ENCODE data around the gene ESRRG.

ESRRG gene

DNA sequence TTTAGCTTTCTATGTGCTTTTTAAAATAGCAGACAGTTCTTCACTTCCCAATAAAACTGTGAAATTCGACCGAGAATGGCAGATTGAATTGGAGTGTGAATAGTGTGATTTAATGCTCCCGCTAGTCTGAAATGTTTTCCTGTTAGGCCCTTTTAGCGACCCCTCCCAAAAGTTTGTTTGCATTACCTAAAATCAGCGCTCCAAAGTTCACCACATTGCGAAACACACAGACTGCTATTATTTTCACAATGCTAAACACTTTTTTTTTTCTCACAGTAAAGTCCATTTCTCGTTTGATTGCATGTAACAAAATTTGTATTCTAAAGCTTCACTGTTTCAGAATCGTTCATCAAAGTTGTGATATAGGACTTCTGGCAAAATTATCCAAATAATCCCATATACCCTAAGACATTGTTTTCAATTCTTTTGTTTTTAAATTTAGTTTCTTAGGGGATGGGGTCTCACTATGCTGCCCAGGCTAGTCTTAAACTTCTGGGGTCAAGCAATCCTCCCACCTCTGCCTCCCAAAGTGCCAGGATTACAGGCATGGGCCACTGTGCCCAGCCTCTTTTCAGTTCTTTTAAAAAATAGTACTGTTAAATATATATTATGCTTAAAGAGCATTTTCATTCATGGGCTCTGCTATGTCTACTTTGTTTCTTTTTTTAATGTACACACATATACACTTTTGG is 223.5 kb downstream of the ESRRG start:
- Histone ChIP-seq H3K4me3 (ENCODE audit: insufficient read depth, low read depth, low read length, poor library complexity, severe bottlenecking) (no peak overlapping the region), H3K36me3 (ENCODE audit: control insufficient read depth, insufficient read depth, low read length) (no peaks in the 10 kb centered on the region)

DNA sequence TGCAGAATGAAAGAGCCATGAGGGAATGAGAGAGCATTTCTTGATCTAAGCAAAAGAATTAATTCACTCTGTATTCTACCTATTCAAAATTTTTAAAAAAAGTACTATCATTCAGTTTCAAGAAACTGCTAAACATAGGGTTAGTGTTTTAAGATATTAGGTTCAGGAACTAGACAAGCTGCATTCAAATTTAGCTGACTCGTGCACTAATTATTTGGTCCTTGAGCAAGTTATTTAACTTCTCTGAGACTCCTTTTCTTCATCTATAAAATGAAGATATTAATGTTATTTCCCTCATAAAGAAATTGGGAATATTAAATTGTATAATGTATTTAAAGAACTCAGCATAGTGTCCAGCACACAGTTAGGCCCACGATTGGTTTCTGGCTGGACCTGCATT is 225.0 kb downstream of the ESRRG start:
- Histone ChIP-seq H3K4me1 (ENCODE audit: control insufficient read depth, insufficient read depth, low read length, poor library complexity, severe bottlenecking) (no peaks in the 10 kb centered on the region), H3K4me3 (ENCODE audit: insufficient read depth, low read depth, low read length, poor library complexity, severe bottlenecking) (no peak overlapping the region), H3K9me3 (ENCODE audit: control insufficient read depth, low read length) (no peaks in the 10 kb centered on the region), H3K36me3 (ENCODE audit: control insufficient read depth, insufficient read depth, low read length) (no peaks in the 10 kb centered on the region), H3K27ac (ENCODE audit: insufficient read depth, low read length, poor library complexity, severe bottlenecking) (no peak overlapping the region), H3K27me3 (replicated peaks; ENCODE audit: control insufficient read depth, insufficient read depth, low read length, poor library complexity, severe bottlenecking) (no peaks in the 10 kb centered on the region)
- no peak for DNase-seq

More for the DNA sequence above, 223.5 kb downstream of the ESRRG start:
- no peak for DNase-seq
- Histone ChIP-seq H3K27ac (ENCODE audit: insufficient read depth, low read length, poor library complexity, severe bottlenecking) (no peak overlapping the region), H3K4me1 (ENCODE audit: control insufficient read depth, insufficient read depth, low read length, poor library complexity, severe bottlenecking) (no peaks in the 10 kb centered on the region), H3K27me3 (replicated peaks; ENCODE audit: control insufficient read depth, insufficient read depth, low read length, poor library complexity, severe bottlenecking) (no peaks in the 10 kb centered on the region), H3K9me3 (ENCODE audit: control insufficient read depth, low read length) (no peaks in the 10 kb centered on the region)

DNA sequence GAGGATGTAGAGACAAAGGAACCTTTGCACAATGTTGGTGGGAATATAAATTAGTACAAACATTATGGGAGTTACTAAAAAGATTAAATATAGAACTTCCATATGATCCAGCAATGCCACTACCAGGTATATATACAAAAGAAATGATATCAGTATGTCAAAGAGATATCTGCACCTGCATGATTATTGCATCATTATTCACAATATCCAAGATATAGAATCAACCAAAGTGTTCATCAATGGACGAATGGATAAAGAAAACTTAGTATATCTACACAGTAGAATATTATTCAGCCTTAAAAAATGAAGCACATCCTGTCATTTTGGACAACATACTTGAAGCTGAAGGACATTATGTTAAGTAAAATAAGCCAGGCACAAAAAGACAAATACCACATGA is 238.2 kb downstream of the ESRRG start:
- Histone ChIP-seq H3K36me3 (ENCODE audit: control insufficient read depth, insufficient read depth, low read length) (no peaks in the 10 kb centered on the region), H3K4me1 (ENCODE audit: control insufficient read depth, insufficient read depth, low read length, poor library complexity, severe bottlenecking) (no peaks in the 10 kb centered on the region), H3K27me3 (replicated peaks; ENCODE audit: control insufficient read depth, insufficient read depth, low read length, poor library complexity, severe bottlenecking) (no peaks in the 10 kb centered on the region), H3K27ac (ENCODE audit: insufficient read depth, low read length, poor library complexity, severe bottlenecking) (no peak overlapping the region), H3K4me3 (ENCODE audit: insufficient read depth, low read depth, low read length, poor library complexity, severe bottlenecking) (no peak overlapping the region), H3K9me3 (ENCODE audit: control insufficient read depth, low read length) (no peaks in the 10 kb centered on the region)
- DNase-seq, result no peak

DNA sequence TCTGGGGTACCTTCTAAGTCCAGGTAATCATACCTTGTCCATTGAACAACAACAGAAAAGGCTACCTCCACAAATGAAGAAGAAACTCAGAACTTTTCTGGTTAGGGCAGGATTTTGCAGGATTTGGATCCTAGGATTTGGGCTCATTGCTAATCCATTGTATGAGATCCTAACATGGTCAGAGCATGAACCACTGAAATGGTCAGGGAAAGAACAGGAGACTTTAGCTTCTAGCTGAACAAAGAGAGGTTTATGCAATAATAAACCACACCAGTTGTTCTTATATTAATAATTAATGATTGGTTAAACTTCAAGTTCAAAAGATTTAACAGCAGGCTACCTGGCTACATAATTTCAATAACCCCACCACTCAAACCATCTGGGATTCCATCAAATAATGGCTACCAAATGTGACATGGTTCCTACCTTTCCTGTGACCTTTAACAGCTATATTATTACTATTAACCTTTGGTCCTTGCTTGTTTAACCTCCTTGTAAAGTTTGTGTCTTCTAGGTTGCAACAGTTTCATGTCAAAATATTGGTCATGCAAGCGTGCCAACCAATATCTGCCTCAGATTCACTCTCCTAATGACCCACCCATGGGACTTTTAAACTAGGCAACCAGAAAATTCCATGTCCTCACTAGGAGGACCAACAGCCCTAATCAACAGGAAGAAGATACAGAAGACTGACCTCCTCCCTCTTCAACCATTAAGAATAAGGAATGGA is 239.4 kb downstream of the ESRRG start:
- no peak overlapping the region for H3K27ac ChIP-seq (ENCODE audit: insufficient read depth, low read length, poor library complexity, severe bottlenecking)
- H3K4me3 ChIP-seq (ENCODE audit: insufficient read depth, low read depth, low read length, poor library complexity, severe bottlenecking), result no peak overlapping the region
- H3K36me3 ChIP-seq (ENCODE audit: control insufficient read depth, insufficient read depth, low read length), result no peaks in the 10 kb centered on the region
- peaks cover 3% of the 10 kb centered on the region for H3K9me3 ChIP-seq (ENCODE audit: control insufficient read depth, low read length)
- H3K4me1 ChIP-seq (ENCODE audit: control insufficient read depth, insufficient read depth, low read length, poor library complexity, severe bottlenecking), result no peaks in the 10 kb centered on the region
- no peak for DNase-seq
- H3K27me3 ChIP-seq (replicated peaks; ENCODE audit: control insufficient read depth, insufficient read depth, low read length, poor library complexity, severe bottlenecking), result no peaks in the 10 kb centered on the region

DNA sequence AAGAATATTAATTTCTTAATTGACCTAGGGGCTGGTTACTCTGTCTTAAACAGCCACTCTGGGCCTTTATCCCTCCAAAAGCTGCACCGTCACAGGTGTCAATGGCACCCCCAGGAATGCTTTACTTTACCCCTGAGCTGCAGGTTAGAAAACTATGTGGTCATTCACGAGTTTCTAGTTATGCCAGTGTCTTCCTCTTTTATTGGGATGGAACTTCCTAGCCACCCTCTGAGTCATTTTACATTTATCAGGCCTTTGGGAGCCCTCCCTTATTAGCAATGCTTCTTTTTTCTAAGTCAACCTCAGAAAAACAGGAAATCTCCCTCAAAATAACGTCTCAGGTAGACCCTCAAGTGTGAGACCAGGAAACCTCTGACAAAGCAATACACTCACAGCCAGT is 240.6 kb downstream of the ESRRG start:
- Histone ChIP-seq H3K4me3 (ENCODE audit: insufficient read depth, low read depth, low read length, poor library complexity, severe bottlenecking) (no peak overlapping the region), H3K27ac (ENCODE audit: insufficient read depth, low read length, poor library complexity, severe bottlenecking) (no peak overlapping the region), H3K36me3 (ENCODE audit: control insufficient read depth, insufficient read depth, low read length) (no peaks in the 10 kb centered on the region), H3K9me3 (ENCODE audit: control insufficient read depth, low read length) (peaks cover 5% of the 10 kb centered on the region), H3K4me1 (ENCODE audit: control insufficient read depth, insufficient read depth, low read length, poor library complexity, severe bottlenecking) (no peaks in the 10 kb centered on the region), H3K27me3 (replicated peaks; ENCODE audit: control insufficient read depth, insufficient read depth, low read length, poor library complexity, severe bottlenecking) (no peaks in the 10 kb centered on the region)
- no peak for DNase-seq

DNA sequence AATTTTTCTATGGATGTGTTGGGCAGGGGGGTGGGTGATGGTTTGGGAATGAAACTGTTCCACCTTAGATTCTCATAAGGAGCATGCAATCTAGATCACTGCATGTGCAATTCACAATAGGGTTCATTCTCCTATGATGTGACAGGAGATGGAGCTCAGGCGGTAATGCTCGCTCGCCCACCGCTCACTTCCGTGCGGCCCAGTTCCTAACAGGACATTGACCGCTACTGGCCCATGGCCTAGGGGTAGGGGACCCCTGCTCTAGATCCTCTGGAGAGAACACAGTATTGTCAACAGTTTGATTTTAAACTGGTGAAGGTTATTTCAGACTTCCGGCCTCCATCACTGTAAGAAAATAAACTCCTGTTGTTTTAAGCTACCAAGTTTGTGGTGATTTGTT is 245.0 kb downstream of the ESRRG start:
- Histone ChIP-seq H3K4me3 (ENCODE audit: insufficient read depth, low read depth, low read length, poor library complexity, severe bottlenecking) (no peak overlapping the region), H3K9me3 (ENCODE audit: control insufficient read depth, low read length) (peaks cover 5% of the 10 kb centered on the region), H3K27me3 (replicated peaks; ENCODE audit: control insufficient read depth, insufficient read depth, low read length, poor library complexity, severe bottlenecking) (no peaks in the 10 kb centered on the region), H3K27ac (ENCODE audit: insufficient read depth, low read length, poor library complexity, severe bottlenecking) (no peak overlapping the region), H3K4me1 (ENCODE audit: control insufficient read depth, insufficient read depth, low read length, poor library complexity, severe bottlenecking) (no peaks in the 10 kb centered on the region), H3K36me3 (ENCODE audit: control insufficient read depth, insufficient read depth, low read length) (no peaks in the 10 kb centered on the region)
- no peak for DNase-seq

DNA sequence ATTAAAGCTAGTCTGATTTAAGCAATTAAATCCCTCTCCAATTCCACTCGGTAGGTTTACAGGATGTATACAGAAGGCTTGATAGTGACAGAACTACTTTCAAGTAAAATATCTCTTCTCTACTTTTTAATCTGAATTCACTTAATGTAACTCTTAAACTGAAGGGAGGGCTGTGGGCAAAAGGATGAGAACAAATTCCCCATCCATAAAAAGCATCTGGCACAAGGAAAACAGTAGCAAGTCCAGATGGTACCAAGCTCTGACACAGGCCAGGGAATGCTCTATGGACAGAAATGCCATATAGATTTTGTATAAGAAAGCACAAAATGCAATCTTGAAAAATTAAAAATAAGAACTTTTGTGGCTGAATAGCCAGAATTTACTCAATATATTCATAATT is 246.9 kb downstream of the ESRRG start:
- no peak overlapping the region for H3K4me3 ChIP-seq (ENCODE audit: insufficient read depth, low read depth, low read length, poor library complexity, severe bottlenecking)
- no peaks in the 10 kb centered on the region for H3K27me3 ChIP-seq (replicated peaks; ENCODE audit: control insufficient read depth, insufficient read depth, low read length, poor library complexity, severe bottlenecking)
- no peaks in the 10 kb centered on the region for H3K4me1 ChIP-seq (ENCODE audit: control insufficient read depth, insufficient read depth, low read length, poor library complexity, severe bottlenecking)
- no peak for DNase-seq
- peaks cover 5% of the 10 kb centered on the region for H3K9me3 ChIP-seq (ENCODE audit: control insufficient read depth, low read length)
- H3K36me3 ChIP-seq (ENCODE audit: control insufficient read depth, insufficient read depth, low read length), result no peaks in the 10 kb centered on the region
- H3K27ac ChIP-seq (ENCODE audit: insufficient read depth, low read length, poor library complexity, severe bottlenecking), result no peak overlapping the region

DNA sequence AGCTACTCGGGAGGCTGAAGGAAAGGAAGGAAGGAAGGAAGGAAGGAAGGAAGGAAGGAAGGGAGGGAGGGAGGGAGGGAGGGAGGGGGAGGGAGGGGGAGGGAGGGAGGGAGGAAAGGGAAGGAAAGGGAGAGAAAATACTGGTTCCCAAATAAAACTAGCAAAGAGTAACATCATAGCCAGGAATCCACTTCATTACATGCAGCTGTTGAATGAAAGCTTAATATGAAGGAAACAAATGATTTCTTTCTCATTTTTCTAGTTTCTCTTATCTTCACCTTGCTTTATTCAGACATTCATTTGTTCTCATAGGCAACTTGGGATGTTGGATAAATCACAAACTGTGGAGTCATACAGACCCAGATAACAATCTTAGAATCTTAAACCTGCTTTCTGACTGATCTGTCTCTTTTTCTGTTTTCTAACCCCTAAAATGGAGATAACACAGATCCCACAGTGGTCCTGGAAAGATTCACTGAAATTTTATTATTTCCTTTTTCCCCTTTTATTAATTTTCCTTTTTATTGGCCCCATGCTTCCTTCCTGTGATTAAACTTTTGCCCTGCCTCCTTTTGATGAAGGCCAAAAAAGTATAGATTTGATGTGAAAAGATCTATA is 247.5 kb downstream of the ESRRG start:
- Histone ChIP-seq H3K4me3 (ENCODE audit: insufficient read depth, low read depth, low read length, poor library complexity, severe bottlenecking) (no peak overlapping the region), H3K27ac (ENCODE audit: insufficient read depth, low read length, poor library complexity, severe bottlenecking) (no peak overlapping the region), H3K36me3 (ENCODE audit: control insufficient read depth, insufficient read depth, low read length) (no peaks in the 10 kb centered on the region), H3K4me1 (ENCODE audit: control insufficient read depth, insufficient read depth, low read length, poor library complexity, severe bottlenecking) (no peaks in the 10 kb centered on the region), H3K9me3 (ENCODE audit: control insufficient read depth, low read length) (peaks cover 5% of the 10 kb centered on the region), H3K27me3 (replicated peaks; ENCODE audit: control insufficient read depth, insufficient read depth, low read length, poor library complexity, severe bottlenecking) (no peaks in the 10 kb centered on the region)
- DNase-seq, result no peak

DNA sequence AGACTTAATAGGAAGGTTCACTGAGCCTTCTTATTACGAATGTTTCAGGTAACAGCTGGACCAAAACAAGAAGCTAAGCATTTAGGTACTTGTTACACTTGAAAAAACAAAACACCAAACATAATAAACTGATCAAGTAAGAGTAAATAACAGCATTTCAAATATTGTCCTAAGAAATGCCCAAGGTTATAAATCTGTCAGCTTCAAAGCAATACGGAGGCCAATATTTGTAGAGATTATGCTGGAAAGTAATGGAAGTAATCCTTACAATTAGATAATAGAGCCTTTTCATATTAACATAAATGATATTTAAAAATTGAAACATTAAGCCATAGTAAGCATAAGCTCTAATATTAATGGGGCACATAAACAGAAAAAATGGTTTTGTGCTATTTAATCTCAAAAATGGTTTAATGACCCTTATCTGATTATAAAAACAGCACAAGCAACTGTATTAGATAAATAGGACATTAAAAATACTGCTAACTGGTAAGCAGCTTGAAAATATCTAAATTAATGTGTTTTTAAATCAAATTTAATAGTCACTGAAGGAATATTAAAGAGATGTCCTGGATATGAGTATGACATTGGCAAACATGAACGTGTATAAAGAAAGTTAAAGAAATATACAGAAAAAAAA is 256.9 kb downstream of the ESRRG start:
- no peak for DNase-seq
- no peaks in the 10 kb centered on the region for H3K36me3 ChIP-seq (ENCODE audit: control insufficient read depth, insufficient read depth, low read length)
- H3K4me1 ChIP-seq (ENCODE audit: control insufficient read depth, insufficient read depth, low read length, poor library complexity, severe bottlenecking), result no peaks in the 10 kb centered on the region
- no peaks in the 10 kb centered on the region for H3K27me3 ChIP-seq (replicated peaks; ENCODE audit: control insufficient read depth, insufficient read depth, low read length, poor library complexity, severe bottlenecking)
- H3K9me3 ChIP-seq (ENCODE audit: control insufficient read depth, low read length), result no peaks in the 10 kb centered on the region
- H3K4me3 ChIP-seq (ENCODE audit: insufficient read depth, low read depth, low read length, poor library complexity, severe bottlenecking), result no peak overlapping the region
- no peak overlapping the region for H3K27ac ChIP-seq (ENCODE audit: insufficient read depth, low read length, poor library complexity, severe bottlenecking)

DNA sequence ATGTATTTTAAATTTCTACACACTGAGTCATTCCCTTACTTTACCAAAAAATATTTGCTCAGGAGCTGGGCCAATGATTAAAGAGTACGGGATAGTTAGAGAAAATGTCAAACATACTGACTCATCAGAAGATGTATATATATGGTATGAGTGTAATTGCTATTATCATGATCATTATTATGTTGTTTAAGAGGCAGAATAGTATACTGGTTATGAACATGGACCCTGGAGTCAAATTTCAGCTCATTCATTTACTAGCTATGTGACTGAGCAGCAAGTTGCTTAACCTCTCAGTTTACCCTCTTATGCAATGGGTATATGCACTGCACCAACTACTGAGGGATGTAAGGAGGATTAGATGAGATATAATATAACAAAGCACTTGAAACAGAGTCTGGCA is 258.7 kb downstream of the ESRRG start:
- Histone ChIP-seq H3K4me1 (ENCODE audit: control insufficient read depth, insufficient read depth, low read length, poor library complexity, severe bottlenecking) (no peaks in the 10 kb centered on the region), H3K9me3 (ENCODE audit: control insufficient read depth, low read length) (no peaks in the 10 kb centered on the region), H3K36me3 (ENCODE audit: control insufficient read depth, insufficient read depth, low read length) (no peaks in the 10 kb centered on the region), H3K27ac (ENCODE audit: insufficient read depth, low read length, poor library complexity, severe bottlenecking) (no peak overlapping the region), H3K27me3 (replicated peaks; ENCODE audit: control insufficient read depth, insufficient read depth, low read length, poor library complexity, severe bottlenecking) (no peaks in the 10 kb centered on the region), H3K4me3 (ENCODE audit: insufficient read depth, low read depth, low read length, poor library complexity, severe bottlenecking) (no peak overlapping the region)
- DNase-seq, result no peak
